IPS-20b (cell line): ENCODE data around the gene VPS52.
A peak's percentile ranks its signal among the peaks of the same experiment; 100 is the strongest.

Experiments used
- H3K27ac ChIP-seq: one replicate; pipeline ENCODE4 v1.5.1; 2013; ENCODE audit warnings: low read length
- H3K27me3 ChIP-seq: 2 replicates; pipeline ENCODE4 v1.6.1; 2013; ENCODE audit warnings: mild to moderate bottlenecking, low read length, inconsistent platforms; ENCODE audit not compliant: insufficient read depth
- H3K36me3 ChIP-seq: 2 replicates; pipeline ENCODE4 v1.6.1; 2013; ENCODE audit warnings: low read depth, mild to moderate bottlenecking, inconsistent platforms, low read length, moderate library complexity; ENCODE audit not compliant: insufficient read depth
- H3K4me1 ChIP-seq: 2 replicates; pipeline ENCODE4 v1.6.1; 2013; ENCODE audit warnings: mild to moderate bottlenecking, control low read depth, inconsistent platforms, low read length, moderate library complexity; ENCODE audit not compliant: insufficient read depth
- H3K4me3 ChIP-seq: 2 replicates; pipeline ENCODE4 v1.5.1; 2013; ENCODE audit warnings: mild to moderate bottlenecking, low read length, inconsistent platforms
- H3K9ac ChIP-seq: 2 replicates; pipeline ENCODE4 v1.6.1; 2013; ENCODE audit warnings: low read depth, mild to moderate bottlenecking, inconsistent platforms, low read length, moderate library complexity
- H3K9me3 ChIP-seq: 2 replicates; pipeline ENCODE4 v1.6.1; 2013; ENCODE audit warnings: mild to moderate bottlenecking, low read depth, low read length, inconsistent platforms; ENCODE audit not compliant: insufficient read depth

VPS52 gene

DNA sequence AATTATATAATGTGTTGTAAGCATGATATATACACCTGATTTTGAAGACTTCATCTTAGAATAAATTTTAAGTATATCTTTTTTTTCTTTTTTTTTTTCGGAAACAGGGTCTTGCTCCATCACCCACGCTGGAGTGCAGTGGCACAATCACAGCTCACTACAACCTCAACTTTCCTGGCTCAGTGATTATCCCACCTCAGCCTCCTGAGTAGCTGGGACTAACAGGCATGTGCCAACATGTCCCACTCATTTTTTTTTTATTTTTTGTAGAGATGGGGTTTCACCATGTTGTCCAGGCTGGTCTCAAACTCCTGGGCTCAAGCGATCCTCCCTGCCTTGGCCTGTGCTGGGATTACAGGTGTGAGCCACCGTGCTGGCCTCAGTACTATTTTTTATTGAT is 17.1 kb downstream of the VPS52 start:
- H3K9ac ChIP-seq = no peak overlapping the region
- no peak overlapping the region for H3K27ac ChIP-seq
- no peaks in the 10 kb centered on the region for H3K9me3 ChIP-seq
- H3K4me1 ChIP-seq = peaks cover 3% of the 10 kb centered on the region; the same call in 1 of the 2 replicates
- H3K27me3 ChIP-seq = no peaks in the 10 kb centered on the region
- H3K36me3 ChIP-seq = peaks cover 19% of the 10 kb centered on the region
- no peak overlapping the region for H3K4me3 ChIP-seq

GRCh38 chr6:33252759-33253158 is 18.9 kb downstream of the VPS52 start:
- Histone ChIP-seq H3K9ac (no peak overlapping the region), H3K27ac (no peak overlapping the region)

DNA sequence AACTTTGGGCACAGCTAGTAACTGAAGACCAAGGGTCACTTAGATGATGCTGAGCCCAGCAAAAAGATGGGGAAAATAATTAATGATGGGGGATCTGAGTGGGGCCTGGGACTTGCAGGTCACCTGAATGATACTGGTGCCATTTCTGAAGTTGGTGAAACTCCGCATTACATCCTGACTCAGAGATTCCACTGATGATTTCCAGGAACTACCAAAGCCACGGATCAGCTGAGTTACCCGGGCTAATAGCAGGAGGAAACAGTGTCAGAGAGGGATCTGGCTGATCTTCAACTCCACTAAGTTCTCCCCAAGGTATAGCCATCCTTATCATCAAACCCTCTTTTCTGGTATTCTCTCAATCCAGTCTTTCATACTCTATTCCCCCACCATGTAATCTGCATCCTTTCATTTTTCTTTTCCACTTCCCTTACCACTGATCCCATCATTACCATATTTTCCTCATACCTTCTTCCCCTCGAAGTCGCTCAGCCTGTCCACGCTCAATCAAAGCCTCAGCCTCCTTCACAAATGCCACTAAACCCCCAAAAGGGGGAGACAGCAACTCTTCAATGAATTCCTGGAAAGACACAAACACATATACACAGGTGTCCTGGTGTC is 20.2 kb downstream of the VPS52 start:
- Histone ChIP-seq H3K9me3 (no peaks in the 10 kb centered on the region), H3K36me3 (peaks cover 10% of the 10 kb centered on the region), H3K9ac (no peak overlapping the region), H3K27ac (no peak overlapping the region), H3K27me3 (peaks cover 25% of the 10 kb centered on the region), H3K4me3 (no peak overlapping the region), H3K4me1 (peaks cover 7% of the 10 kb centered on the region; the same call in 1 of the 2 replicates)

More at GRCh38 chr6:33252759-33253158, 18.9 kb downstream of the VPS52 start:
- no peak overlapping the region for H3K4me3 ChIP-seq
- H3K27me3 ChIP-seq = peaks cover 12% of the 10 kb centered on the region
- no peaks in the 10 kb centered on the region for H3K9me3 ChIP-seq
- H3K36me3 ChIP-seq = peaks cover 10% of the 10 kb centered on the region
- H3K4me1 ChIP-seq = peaks cover 7% of the 10 kb centered on the region; the same call in 1 of the 2 replicates

DNA sequence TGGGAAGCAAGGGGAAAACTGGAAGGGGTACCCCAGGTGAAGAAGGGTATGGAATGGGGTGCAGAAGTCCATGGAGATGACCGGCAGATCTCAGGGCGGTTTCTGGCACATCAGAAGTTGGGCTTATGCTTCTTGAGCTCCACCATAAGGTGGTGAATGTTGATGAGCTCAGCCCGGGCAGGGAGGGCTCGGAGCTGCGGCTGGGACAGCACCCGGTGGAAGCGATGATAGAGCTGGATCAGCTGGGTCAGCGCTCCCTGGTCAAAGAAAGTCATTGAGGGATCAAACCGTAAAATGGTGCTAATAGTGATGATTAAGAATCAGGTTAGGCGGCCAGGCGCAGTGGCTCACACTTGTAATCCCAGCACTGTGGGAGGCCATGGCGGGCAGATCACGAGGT is 20.9 kb downstream of the VPS52 start:
- no peaks in the 10 kb centered on the region for H3K9me3 ChIP-seq
- no peak overlapping the region for H3K9ac ChIP-seq
- peaks cover 33% of the 10 kb centered on the region for H3K27me3 ChIP-seq
- H3K36me3 ChIP-seq = peaks cover 10% of the 10 kb centered on the region
- no peak overlapping the region for H3K27ac ChIP-seq
- no peak overlapping the region for H3K4me3 ChIP-seq
- H3K4me1 ChIP-seq = peaks cover 7% of the 10 kb centered on the region; the same call in 1 of the 2 replicates

GRCh38 chr6:33249732-33250630 is 21.7 kb downstream of the VPS52 start:
- Histone ChIP-seq H3K9me3 (no peaks in the 10 kb centered on the region), H3K27ac (peak overlapping the region; percentile 61), H3K27me3 (peaks cover 33% of the 10 kb centered on the region), H3K4me3 (peak overlapping the region; percentile 93), H3K4me1 (peaks cover 7% of the 10 kb centered on the region; the same call in 1 of the 2 replicates), H3K36me3 (peaks cover 10% of the 10 kb centered on the region), H3K9ac (peak overlapping the region; percentile 92)

DNA sequence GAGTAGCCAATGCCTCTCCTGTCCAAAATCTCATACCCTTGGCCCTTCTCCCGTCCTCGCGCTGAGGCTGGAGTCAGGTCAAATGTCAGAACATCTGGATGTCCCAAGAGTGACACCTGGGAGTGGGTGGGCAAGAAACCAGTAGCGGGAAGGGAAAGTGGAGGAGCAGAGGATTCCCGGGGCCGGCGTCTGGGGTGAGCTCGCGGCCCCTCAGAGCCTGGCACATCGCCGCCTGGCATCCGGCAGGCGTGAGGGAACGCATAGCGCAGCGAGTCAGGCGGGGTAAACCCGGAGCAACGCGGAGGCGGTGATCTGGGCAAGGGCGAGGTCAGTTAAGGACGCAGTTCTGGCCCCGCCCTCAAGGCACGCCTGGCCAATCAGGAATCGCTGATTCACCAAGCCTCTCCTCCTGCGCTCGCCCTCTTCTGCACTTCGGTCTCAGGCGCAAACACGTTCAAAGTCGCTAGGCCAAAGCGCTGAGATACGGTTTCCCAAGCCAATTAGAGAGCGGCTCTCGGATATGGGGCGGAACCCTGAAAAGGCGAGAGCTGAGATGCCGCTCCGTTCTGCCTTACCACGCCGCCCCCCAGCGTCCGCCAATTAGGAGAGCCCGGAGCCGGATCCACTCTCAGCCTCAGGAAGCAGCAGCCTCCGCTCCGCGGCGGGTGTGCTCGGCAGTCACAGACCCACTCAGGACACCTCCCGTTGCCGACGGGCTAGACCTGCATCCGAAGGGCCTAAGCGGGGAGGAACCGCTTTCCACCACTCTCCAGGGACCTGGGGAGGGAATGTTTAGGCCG is 22.5 kb downstream of the VPS52 start:
- peak overlapping the region; percentile 92 for H3K9ac ChIP-seq
- no peaks in the 10 kb centered on the region for H3K9me3 ChIP-seq
- peak overlapping the region; percentile 61 for H3K27ac ChIP-seq
- H3K27me3 ChIP-seq = peaks cover 33% of the 10 kb centered on the region
- H3K36me3 ChIP-seq = peaks cover 10% of the 10 kb centered on the region
- peak overlapping the region; percentile 93 for H3K4me3 ChIP-seq
- peaks cover 7% of the 10 kb centered on the region; the same call in 1 of the 2 replicates for H3K4me1 ChIP-seq

DNA sequence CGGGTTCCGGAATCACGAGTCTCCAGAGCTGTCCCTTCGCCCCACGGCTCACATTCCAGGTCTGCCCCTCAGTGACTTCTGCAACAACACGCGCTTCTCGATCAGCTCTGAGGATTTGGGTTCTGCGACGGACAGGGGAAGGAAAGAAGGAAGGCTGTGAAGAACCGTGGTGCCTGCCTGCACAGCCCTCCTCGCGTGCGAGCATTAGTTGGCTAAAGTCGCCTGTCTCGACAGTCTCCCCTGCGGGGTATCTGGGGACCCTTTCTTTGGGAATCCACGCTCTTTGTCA is 23.1 kb downstream of the VPS52 start:
- no peak overlapping the region for H3K27ac ChIP-seq
- peaks cover 7% of the 10 kb centered on the region; the same call in 1 of the 2 replicates for H3K4me1 ChIP-seq
- peaks cover 10% of the 10 kb centered on the region for H3K36me3 ChIP-seq
- peaks cover 33% of the 10 kb centered on the region for H3K27me3 ChIP-seq
- H3K9ac ChIP-seq = peak overlapping the region; percentile 58; the same call in 1 of the 2 replicates
- no peaks in the 10 kb centered on the region for H3K9me3 ChIP-seq
- peak overlapping the region; percentile 93 for H3K4me3 ChIP-seq

DNA sequence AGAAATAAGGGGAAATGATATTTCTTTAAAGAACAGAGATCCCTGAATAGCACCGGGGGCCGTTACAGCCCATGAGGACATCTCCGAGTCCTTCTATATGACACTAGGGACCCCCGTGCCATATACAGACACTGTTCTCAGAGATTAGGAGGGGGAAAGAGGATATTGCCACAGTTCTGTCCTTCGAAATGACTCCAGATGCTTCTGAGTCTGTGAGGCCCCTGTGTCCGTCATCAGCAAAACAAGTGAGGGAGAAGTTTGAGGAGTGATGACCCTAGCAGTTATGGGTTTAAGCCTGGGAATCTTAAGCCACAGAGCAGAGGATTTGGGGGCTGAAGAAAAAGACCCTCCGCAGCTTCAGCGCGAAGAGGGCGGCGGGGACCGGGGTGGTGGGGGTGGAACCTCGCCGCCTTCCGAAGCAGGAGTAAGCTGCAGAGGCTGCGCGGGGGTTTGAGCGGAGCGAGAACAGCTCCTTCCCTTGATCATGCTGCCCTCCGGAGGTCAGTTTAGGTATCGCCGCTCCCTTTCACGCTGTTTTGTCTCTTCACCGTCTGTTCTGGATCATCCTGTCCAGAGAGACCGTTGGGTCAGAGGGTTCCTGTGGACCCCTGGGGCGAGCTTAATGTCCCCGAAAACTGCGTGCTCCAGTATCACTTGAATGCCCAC is 23.6 kb downstream of the VPS52 start:
- H3K27me3 ChIP-seq = peaks cover 38% of the 10 kb centered on the region
- peak overlapping the region; percentile 74; the same call in 1 of the 2 replicates for H3K9ac ChIP-seq
- no peaks in the 10 kb centered on the region for H3K9me3 ChIP-seq
- H3K4me1 ChIP-seq = peaks cover 7% of the 10 kb centered on the region; the same call in 1 of the 2 replicates
- no peak overlapping the region for H3K27ac ChIP-seq
- peak overlapping the region; percentile 93 for H3K4me3 ChIP-seq
- peaks cover 10% of the 10 kb centered on the region for H3K36me3 ChIP-seq

GRCh38 chr6:33243476-33243875 is 28.2 kb downstream of the VPS52 start:
- peaks cover 55% of the 10 kb centered on the region for H3K27me3 ChIP-seq

DNA sequence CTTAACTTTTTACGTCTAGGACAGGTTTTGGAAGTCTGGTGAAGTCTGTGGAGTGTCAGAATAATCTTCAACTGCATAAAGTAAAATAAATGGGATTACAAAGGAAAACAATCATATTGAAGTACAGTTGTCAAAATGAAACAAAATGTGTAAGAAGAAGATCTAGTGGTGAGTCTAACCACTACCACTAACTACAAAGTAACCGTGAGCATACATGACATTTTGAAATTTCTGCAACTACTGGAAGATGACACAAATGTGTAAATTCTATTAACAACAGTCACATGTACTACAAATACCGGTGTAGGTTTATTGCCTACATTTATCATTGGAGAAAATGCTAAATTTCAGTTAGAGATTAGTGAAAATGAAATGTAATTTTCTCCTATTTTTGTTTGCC is 29.7 kb downstream of the VPS52 start:
- no peak overlapping the region for H3K4me3 ChIP-seq
- no peak overlapping the region for H3K9ac ChIP-seq
- H3K27me3 ChIP-seq = peaks cover 40% of the 10 kb centered on the region
- no peaks in the 10 kb centered on the region for H3K4me1 ChIP-seq
- no peaks in the 10 kb centered on the region for H3K9me3 ChIP-seq
- H3K27ac ChIP-seq = no peak overlapping the region
- H3K36me3 ChIP-seq = no peaks in the 10 kb centered on the region

More at GRCh38 chr6:33243476-33243875, 28.2 kb downstream of the VPS52 start:
- Histone ChIP-seq H3K9me3 (no peaks in the 10 kb centered on the region), H3K4me3 (no peak overlapping the region), H3K27ac (no peak overlapping the region), H3K9ac (no peak overlapping the region), H3K4me1 (no peaks in the 10 kb centered on the region; the same call in 1 of the 2 replicates), H3K36me3 (no peaks in the 10 kb centered on the region)

DNA sequence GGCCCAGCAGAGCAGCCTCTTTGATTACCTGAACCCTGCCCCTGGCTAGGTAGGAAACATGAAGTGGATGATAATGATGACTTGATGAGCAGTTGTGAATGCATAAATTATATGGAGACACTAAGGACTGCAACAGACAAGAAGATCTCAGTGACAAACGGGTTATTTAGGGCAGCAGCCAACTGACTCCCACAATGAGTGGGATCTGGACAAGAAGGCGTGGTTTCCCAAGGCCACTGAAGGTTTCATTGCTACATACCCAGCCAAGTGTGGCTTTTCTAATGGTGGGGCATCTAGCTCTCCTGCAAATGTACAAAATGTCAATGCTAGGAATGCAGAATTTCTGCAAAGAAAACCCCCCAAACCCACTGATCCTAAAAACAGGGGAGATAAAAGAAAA is 33.9 kb downstream of the VPS52 start:
- no peaks in the 10 kb centered on the region for H3K4me1 ChIP-seq
- no peaks in the 10 kb centered on the region for H3K9me3 ChIP-seq
- H3K27me3 ChIP-seq = peaks cover 20% of the 10 kb centered on the region; the same call in 1 of the 2 replicates
- H3K36me3 ChIP-seq = no peaks in the 10 kb centered on the region
- no peak overlapping the region for H3K4me3 ChIP-seq
- no peak overlapping the region for H3K9ac ChIP-seq
- H3K27ac ChIP-seq = no peak overlapping the region
